ENCODE measurements around the gene PHTF1.
"Not testable (repeated sequence)": the region's sequence is repeated elsewhere in the genome, so short reads cannot be mapped to it uniquely, and the experiment has no call there.

The PHTF1 gene

DNA sequence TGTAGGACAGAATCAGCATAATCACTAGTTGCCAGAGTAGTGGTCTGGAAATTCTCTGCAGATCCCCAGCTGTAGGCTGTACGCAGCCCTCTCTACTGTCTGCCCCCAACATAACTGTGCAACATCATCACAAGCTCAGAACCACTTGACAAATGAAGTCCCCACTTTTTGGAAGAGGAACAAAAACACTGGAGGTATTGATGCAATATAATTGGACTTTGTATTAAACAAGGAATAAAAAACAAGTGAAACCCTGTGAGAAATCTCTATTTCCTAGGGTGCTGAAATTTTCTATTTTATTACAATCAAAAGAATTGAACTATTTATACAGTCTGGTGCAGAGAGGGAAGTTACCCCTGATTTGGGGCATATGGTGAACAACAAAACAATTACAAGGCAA, 15.2 kb downstream of the PHTF1 start:
- in situ Hi-C loops (cut with HindIII; ENCODE audit: low pct_unique_long_range_greater_than_20kb, low sequenced_read_pairs): no loop called here
- DNase-seq (ENCODE audit: low read depth in 1 of 2, low spot score in 1 of 2): no peak
- TF ChIP-seq JUND (IDR thresholded peaks at IDR 0.05; ENCODE audit: low read depth): no peak

GRCh38 chr1:113742515-113742914, 16.8 kb downstream of the PHTF1 start:
- no peak for DNase-seq (ENCODE audit: low read depth in 1 of 2, low spot score in 1 of 2)
- TF ChIP-seq JUND (IDR thresholded peaks at IDR 0.05; ENCODE audit: low read depth): no peak
- in situ Hi-C loops (cut with HindIII; ENCODE audit: low pct_unique_long_range_greater_than_20kb, low sequenced_read_pairs): no loop called here

- TF ChIP-seq JUND (IDR thresholded peaks at IDR 0.05; ENCODE audit: low read depth): no peak
- no peak for DNase-seq (ENCODE audit: low read depth in 1 of 2, low spot score in 1 of 2)
- in situ Hi-C loops (cut with HindIII; ENCODE audit: low pct_unique_long_range_greater_than_20kb, low sequenced_read_pairs): no loop called here
These were observed 24.8 kb downstream of the PHTF1 start for GRCh38 chr1:113734357-113735055.

DNA sequence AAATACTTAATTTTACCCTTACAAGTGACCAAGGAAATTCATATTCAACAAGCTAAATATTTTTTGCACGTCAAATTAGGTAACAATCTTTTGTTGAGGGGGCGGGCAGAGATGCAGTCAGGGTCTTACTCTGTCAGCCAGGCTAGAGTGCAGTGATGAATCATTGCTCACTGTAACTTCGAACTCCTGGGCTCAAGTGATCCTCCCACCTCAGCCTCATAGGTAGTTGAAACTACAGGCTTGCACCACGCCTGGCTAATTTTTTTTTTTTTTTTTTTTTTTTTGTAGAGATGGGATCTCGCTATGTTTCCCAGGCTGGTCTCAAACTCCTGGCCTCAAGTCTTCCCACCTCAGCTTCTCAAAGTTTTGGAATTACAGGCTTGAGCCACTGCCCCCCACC, 26.5 kb downstream of the PHTF1 start:
- no peak for DNase-seq (ENCODE audit: low read depth in 1 of 2, low spot score in 1 of 2)
- in situ Hi-C loops (cut with HindIII; ENCODE audit: low pct_unique_long_range_greater_than_20kb, low sequenced_read_pairs): no loop called here
- no peak for TF ChIP-seq JUND (IDR thresholded peaks at IDR 0.05; ENCODE audit: low read depth)

GRCh38 chr1:113721010-113721409, 38.3 kb downstream of the PHTF1 start:
- TF ChIP-seq JUND (IDR thresholded peaks at IDR 0.05; ENCODE audit: low read depth): no peak
- no peak for DNase-seq (ENCODE audit: low read depth in 1 of 2, low spot score in 1 of 2)
- in situ Hi-C loops (cut with HindIII; ENCODE audit: low pct_unique_long_range_greater_than_20kb, low sequenced_read_pairs): no loop called here

DNA sequence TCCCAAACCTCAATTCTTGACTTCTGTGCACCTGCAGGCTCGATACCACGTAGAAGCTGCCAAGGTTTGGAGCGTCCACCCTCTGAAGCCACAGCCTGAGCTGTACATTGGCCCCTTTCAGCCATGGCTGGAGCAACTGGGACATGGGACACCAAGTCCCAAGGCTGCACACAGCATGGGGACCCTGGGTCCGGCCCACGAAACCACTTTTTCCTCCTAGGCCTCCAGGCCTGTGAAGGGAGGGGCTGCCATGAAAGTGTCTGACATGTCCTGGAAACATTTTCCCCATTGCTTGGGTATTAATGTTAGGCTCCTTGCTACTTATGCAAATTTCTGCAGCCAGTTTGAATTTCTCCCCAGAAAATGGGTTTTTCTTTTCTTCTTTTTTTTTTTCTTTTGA, 40.7 kb downstream of the PHTF1 start:
- DNase-seq (ENCODE audit: low read depth in 1 of 2, low spot score in 1 of 2); in situ Hi-C loops (cut with HindIII; ENCODE audit: low pct_unique_long_range_greater_than_20kb, low sequenced_read_pairs): not testable (repeated sequence)

DNA sequence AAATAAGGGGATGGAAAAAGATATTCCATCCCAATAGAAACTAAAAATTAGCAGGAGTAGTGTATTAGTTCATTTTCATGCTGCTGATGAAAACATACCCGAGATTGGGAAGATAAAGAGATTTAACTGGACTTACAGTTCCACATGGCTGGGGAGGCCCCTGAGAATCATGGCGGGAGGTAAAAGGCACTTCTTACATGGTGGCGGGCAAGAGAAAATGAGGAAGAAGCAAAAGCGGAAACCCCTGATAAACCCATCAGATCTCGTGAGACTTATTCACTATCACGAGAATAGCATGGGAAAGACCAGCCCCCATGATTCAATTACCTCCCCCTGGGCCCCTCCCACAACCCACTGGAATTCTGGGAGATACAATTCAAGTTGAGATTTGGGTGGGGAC, 41.8 kb downstream of the PHTF1 start:
- DNase-seq (ENCODE audit: low read depth in 1 of 2, low spot score in 1 of 2); in situ Hi-C loops (cut with HindIII; ENCODE audit: low pct_unique_long_range_greater_than_20kb, low sequenced_read_pairs): not testable (repeated sequence)

- DNase-seq (ENCODE audit: low read depth in 1 of 2, low spot score in 1 of 2): no peak
- in situ Hi-C loops (cut with HindIII; ENCODE audit: low pct_unique_long_range_greater_than_20kb, low sequenced_read_pairs): no loop called here
- TF ChIP-seq JUND (IDR thresholded peaks at IDR 0.05; ENCODE audit: low read depth): no peak
These were observed 44.5 kb downstream of the PHTF1 start for GRCh38 chr1:113714606-113715269.

- in situ Hi-C loops (cut with HindIII; ENCODE audit: low pct_unique_long_range_greater_than_20kb, low sequenced_read_pairs): no loop called here
- no peak for DNase-seq (ENCODE audit: low read depth in 1 of 2, low spot score in 1 of 2)
- TF ChIP-seq JUND (IDR thresholded peaks at IDR 0.05; ENCODE audit: low read depth): no peak
These were observed 57.9 kb downstream of the PHTF1 start for GRCh38 chr1:113701429-113701828.

DNA sequence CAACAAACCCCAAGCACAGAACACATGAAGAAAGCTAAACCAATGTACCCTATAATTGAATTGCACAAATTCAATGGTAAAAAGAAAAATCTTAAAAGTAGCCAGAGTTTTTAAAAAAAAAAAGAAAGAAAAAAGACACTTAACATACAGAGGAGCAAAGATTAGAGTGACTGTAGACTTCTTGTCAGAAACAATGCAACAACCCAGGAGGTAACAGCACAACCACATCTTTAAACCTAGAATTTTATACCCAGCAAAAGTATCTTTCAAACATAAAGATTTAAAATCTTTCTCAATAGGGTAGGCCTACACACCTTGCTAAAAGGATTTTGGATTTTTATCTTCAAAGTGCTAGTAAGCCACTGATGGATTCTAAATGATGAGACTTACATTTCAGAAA, 64.4 kb downstream of the PHTF1 start:
- in situ Hi-C loops (cut with HindIII; ENCODE audit: low pct_unique_long_range_greater_than_20kb, low sequenced_read_pairs): no loop called here
- DNase-seq (ENCODE audit: low read depth in 1 of 2, low spot score in 1 of 2): no peak
- TF ChIP-seq JUND (IDR thresholded peaks at IDR 0.05; ENCODE audit: low read depth): no peak

DNA sequence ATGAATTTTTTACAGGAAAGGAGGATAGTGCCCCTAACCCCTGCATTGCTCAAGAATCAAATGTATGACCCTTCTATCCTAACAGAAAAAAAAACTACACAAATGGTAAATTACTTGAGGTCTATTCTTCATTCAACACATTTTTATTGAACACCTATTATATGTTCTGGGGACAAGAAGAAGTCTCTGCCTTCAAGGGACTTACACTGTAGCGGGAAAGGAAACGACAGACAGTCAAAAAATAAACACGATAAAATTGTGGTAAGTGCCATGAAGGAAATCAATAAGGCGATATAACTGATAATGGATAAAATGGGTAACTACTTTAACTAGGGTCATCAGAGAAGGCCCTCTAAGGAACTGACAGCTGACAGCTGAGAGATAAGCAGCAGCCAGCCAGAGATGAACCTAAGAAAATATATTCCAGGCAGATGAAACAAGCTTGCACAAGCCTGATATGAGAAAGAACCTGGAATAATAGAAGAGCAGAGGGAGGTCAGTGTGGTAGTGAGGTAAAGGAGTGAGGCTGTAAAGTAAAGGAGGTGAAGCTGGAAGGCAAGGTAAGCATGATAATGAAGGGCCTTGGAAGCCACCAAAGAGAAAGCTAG, 66.4 kb downstream of the PHTF1 start:
- no peak for DNase-seq (ENCODE audit: low read depth in 1 of 2, low spot score in 1 of 2)
- no peak for TF ChIP-seq JUND (IDR thresholded peaks at IDR 0.05; ENCODE audit: low read depth)
- in situ Hi-C loops (cut with HindIII; ENCODE audit: low pct_unique_long_range_greater_than_20kb, low sequenced_read_pairs): no loop called here

- DNase-seq (ENCODE audit: low read depth in 1 of 2, low spot score in 1 of 2): no peak
- in situ Hi-C loops (cut with HindIII; ENCODE audit: low pct_unique_long_range_greater_than_20kb, low sequenced_read_pairs): no loop called here
- no peak for TF ChIP-seq JUND (IDR thresholded peaks at IDR 0.05; ENCODE audit: low read depth)
These were observed 66.9 kb downstream of the PHTF1 start for GRCh38 chr1:113692342-113692741.

DNA sequence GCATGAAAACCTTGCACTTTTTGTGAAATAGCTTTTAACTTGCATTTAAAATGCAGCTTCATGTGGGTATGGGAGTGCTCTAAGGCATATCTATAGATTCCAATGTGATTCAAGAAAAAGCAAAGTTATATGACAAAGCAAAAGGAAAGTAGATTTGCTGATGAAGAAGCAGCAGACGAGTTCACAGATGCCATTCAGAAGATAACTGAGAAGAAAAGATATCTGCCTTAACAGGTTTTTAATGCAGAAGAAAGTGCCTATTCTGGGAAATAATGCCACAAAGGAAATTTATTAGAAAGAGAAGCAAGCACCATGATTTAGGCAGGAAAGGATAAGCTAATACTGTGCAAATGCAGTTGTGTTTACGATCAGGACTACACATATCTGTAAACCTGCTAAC, 68.1 kb downstream of the PHTF1 start:
- no peak for TF ChIP-seq JUND (IDR thresholded peaks at IDR 0.05; ENCODE audit: low read depth)
- in situ Hi-C loops (cut with HindIII; ENCODE audit: low pct_unique_long_range_greater_than_20kb, low sequenced_read_pairs): no loop called here
- DNase-seq (ENCODE audit: low read depth in 1 of 2, low spot score in 1 of 2): no peak

Measured in T47D (cell line).